ENCODE results near the gene COL20A1.

Gene COL20A1

GRCh38 chr20:63351811-63352591, 59.0 kb downstream of the COL20A1 start:
- peak; percentile 54 for DNase-seq

- no peak for DNase-seq
Observed at GRCh38 chr20:63352811-63353221, 59.8 kb downstream of the COL20A1 start.

DNA sequence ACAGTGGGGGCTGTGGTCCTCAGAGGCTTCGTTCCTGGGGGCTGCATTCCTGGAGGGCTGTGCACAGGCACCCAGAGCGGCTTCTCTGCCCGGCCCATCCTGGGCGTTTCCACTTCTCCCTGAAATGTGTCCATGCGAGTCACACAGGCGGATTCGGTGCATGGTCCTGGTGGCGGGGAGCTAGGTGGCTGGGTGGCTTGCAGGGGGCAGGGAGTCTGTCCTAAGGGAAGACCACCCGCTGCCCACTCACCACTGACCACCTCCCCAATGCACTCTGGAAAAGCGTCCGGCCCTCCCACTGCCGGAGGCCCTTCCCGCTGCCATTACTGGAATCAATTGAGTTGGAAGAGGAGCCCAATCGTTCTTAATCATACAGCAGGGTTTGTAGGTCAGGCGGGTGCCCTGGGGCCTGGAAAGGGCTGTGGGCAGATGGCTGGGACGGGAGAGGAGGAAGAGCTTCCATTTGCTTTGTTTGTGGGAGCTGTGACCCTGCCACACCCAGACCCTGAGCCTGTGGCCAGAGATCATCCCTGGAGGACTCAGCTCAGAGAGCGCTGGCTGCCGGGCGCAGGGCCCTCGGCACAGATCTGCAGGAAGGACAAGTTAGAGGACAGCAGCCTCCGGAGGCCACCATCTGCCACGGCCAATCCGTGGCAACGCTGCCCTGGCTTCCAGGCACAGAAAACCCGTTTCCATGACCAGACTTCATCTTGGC, 61.8 kb downstream of the COL20A1 start:
- no peak for DNase-seq

DNA sequence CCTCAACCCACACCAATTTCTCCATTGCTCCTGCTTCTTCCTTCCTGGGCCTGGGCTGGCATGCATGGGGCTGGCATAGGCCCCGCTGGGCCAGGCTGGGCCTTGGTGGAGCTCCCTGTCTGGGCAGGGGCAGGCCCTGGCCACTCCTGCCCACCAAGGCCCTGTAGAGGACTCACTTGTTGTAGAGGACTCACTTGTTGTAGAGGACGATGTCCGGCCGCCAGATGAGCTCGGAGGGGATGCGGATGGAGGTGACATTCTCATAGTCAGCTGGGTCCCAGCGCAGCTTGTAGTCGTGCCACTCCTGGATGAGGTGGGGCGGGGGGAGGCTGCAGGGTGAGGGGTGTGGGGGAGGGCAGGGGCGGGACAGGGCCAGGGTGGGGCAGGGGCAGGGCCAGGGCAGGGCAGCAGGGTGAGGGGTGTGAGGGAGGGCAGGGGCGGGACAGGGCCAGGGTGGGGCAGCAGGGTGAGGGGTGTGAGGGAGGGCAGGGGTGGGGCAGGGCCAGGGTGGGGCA, 62.9 kb downstream of the COL20A1 start:
- no peak for DNase-seq

DNA sequence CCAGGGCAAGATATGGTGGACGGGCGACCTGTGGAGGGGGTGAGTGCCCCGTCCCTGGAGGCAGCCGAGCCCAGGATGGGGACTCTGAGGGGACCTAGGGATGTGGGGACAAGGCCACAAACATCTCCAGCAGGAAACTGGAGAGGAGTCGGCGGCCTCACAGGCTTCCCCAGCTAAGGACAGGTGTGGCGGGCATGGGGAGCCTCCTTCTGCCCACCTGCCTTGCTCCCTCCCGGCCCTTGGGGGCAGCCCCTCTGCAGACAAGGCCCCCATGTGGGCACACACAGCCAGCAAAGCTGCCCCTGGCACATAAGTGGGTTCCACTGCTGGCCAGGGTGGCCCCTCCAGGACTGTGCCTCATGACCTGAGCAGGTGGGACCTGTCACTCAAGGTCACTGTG, 63.5 kb downstream of the COL20A1 start:
- DNase-seq = no peak

DNA sequence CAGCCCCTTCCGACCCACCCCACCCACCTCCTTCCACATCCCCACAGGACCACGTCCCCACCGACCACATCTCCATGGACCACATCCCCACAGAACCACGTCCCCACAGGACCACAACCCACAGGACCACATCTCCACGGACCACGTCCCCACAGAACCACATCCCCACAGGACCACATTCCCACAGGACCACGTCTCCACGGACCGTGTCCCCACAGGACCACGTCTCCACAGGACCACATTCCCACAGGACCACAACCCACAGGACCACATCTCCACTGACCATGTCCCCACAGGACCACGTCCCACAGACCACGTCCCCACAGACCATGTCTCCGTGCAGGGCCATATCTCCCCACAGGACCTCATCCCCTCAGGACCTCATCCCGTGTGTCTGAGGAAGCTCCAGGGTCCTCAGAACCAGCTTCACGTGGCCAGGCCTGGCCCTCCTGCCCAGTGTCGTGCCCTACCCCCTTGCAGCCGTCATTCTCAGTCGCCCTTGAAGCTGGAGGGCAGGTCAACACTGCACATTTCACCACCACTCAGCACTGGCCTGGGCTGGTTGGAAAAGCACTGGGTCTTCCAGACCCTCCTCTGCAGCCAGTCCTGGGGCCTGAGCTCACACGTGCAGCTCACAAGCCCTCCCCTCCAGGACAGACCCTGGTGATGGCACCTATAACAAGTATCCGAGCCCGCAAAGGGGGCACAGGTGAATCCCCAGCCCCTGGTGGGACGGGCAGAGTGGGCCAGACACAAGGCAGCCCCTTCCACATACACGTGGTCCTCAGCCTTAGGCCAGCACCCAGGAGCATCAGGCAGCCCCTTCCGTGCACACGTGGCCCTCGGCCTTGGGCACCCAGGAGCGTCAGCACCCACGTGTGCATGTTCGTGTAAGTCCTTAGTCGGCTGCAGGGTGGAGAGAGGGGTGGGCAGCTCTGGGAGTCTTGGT, 64.2 kb downstream of the COL20A1 start:
- DNase-seq = no peak

GRCh38 chr20:63357921-63358905, 65.2 kb downstream of the COL20A1 start:
- no peak for DNase-seq

DNA sequence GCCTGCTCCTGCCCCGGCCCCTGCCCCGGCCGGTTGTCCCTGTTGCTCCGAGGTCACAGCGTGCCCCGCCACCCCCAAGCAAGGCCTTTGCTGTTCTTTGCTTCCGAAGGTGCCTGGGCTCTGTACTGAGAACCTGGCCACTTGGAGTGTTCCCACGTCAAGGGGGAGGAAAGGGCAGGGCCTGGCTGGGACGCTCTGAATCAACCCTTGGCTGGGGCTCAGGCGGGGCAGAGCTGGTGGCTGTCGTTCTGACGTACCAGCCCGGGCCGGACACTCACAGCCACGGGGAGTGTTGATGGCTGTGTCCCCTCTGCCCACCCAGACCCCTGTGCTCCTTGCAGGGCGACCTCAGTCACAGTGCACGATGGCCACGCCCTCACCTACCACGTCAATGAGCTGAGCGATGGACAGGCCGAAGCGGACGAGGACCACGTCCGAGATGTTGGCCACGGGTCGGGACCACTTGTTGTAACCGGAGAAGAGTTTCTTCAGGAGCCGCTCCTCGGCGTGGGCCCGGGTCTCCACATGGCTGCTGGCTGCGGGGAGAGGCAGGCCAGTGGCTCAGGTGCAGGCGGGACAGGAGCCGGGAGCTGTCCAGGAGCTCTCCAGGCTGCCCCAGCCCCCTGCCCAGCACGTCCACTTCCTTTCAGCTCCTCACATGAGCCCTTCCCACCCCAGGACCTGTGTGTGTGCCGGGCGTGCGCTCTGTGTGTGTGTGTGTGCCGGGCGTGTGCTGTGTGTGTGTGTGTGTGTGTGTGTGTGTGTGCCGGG, 66.4 kb downstream of the COL20A1 start:
- no peak for DNase-seq

DNA sequence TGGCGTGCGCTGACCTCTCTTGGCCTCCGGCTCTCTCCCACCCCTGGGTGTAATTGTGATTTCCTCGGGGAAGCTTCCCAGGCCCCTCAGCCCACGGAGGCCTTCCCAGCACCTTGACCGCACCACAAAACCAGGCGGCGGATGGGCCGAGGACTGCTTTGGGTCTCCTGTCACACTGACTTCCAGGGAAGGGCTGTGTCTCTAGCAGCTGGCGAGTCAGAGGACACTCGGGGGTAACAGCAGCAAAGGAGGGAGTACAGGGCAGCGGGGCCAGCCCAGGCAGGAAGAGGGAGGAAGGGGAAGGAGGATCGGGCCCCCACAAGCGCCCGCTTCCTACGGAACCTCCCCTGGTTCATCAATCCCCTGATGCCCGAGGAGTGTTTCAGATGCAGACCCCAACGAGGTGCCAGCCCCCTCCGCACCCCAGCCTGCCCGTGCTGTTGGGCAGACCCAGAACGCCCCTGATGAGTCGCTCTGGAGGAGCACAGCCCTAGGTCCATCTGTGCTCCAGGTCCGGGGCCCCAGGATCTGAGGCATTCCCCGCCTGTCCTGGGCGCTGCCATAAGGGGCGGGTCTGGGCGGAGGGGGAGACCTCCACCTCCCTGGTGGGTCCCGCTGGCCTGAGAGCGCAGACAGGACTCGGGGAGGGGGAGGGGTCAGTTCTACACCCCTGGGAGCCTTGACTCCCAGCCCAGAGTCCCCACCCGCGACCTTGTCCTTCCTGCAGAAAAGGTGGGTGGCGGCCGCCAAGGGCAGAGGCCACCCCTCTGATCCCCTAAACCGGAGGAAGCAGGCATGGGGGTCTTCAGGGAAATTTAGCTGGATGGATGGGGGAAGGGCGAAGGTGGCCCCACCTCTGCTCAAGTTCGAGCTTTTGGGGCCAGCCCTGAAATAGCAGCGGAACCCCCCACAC, 67.2 kb downstream of the COL20A1 start:
- no peak for DNase-seq

- DNase-seq = no peak
Observed at GRCh38 chr20:63360850-63361518, 68.0 kb downstream of the COL20A1 start, which contains the start of gene CHRNA4. TSS of gene CHRNA4 (minus strand) at chr20:63361349. CDS start at chr20:63361165, 184 bp downstream.

- DNase-seq = no peak
Observed at GRCh38 chr20:63361519-63362435, 68.8 kb downstream of the COL20A1 start.

DNA sequence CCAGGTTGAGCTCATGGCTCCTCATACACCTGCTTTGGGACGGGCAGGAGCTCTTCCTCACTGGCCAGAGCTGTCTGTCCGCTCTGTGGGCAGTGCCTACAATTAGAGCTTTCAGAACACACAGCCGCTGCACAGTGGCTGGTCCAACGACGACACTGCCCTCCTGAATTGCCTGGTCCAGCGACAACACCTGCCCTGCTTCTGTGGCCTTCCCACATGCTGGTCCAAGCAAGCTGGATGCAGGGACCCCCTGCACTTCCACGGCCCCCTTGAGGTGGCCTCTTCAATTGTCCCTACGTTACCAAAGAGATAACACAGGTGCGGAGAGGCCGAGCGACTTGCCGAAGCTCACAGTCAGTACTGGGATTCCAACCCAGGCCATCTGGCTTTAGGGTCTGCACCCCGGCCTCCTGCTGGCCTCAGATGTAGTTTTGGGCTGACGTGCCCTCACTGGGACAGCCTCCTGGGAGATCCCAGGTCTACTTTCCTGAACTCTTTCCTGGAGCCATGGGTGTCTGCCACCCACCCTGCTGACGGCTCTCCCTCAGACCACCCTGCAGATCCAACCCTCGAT, 69.5 kb downstream of the COL20A1 start:
- no peak for DNase-seq

GRCh38 chr20:63363013-63363957, 70.3 kb downstream of the COL20A1 start:
- DNase-seq = no peak

DNA sequence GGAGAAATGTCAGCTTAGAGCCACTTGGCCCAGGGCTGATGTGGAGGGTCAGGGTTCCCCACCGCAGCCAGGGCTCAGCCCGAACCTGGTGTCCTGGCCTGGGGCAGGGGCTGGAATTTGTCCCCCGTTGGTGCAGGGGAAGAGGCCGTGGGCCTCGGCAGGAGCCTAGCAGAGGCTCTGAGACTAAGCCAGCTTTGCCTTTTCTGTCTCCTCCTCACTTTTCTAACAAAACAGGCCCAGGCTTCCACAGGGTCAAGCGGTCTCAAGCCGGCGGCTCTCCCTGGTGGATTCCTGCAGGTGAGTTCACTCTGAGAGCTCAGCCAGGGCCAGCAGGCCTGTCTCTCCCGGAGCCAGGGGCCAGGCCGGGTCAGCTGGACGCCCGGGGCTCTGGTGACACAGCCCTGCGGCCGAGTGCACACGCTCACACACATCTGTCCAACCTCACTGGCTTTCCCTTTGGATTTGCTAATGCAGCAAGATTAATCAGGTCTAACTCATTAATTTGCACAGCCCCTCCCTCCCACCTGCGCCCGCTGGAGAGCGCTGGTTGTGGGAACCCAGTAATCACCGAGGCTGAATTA, 71.1 kb downstream of the COL20A1 start:
- DNase-seq = no peak

GRCh38 chr20:63364801-63365585, 72.0 kb downstream of the COL20A1 start:
- DNase-seq = no peak
